Right ventricle myocardium superior (tissue), 1 donor: Measurements from ENCODE around the gene ZSCAN1. TPM values are rescaled to one million over a fixed set of nuclear protein-coding genes. Genes with fewer than 3 reads are reported as not detected.

Source experiments
- ATAC-seq: fragments of 200-7000 bp; cut with Tn5 transposase; one replicate; pipeline ENCODE4 v1.9.1; 2020; ENCODE audit warnings: mild to moderate bottlenecking; ENCODE audit not compliant: poor library complexity
- DNase-seq: peaks from one replicate; pipeline ENCODE4 v3.0.0-alpha.2; 2020
- intact Hi-C: fragments of 100-400 bp; cut with DNase I; formaldehyde crosslinking; loops from one replicate; pipeline ENCODE4 v1.11.2; 2022
- total RNA-seq: library from RNA; stranded (reverse); fragmentation: NEBNext Ultra II Directional; extraction: Animal tissue kit (Norgen Biotek cat#: 25700); gene quantifications from one replicate; pipeline ENCODE4 v1.2.1, GENCODE V29; 2021
- donor health status: DM: no; HTN: yes; CAD: no; lungs with severe emphysema.

Gene ZSCAN1
- total RNA-seq, 1 donor from 2014 or later = not detected

GRCh38 chr19:58098682-58098998, 64.8 kb downstream of the ZSCAN1 start:
- intact Hi-C loops = no loop called here
- no peak for DNase-seq
- peak; percentile 2 for ATAC-seq

Other genes with a start within 250 kb of the ZSCAN1 start
- 3.5 TPM for gene ZNF552, start 219.1 kb upstream of the ZSCAN1 start, total RNA-seq
- gene ZNF587B, start 203.7 kb upstream of the ZSCAN1 start, total RNA-seq = 6.3 TPM
- gene ZNF587, start 184.2 kb upstream of the ZSCAN1 start, total RNA-seq = 13.7 TPM
- 14.2 TPM for gene ZNF814, start 145.0 kb upstream of the ZSCAN1 start, total RNA-seq
- gene ZNF417, start 117.4 kb upstream of the ZSCAN1 start, total RNA-seq = 10.0 TPM
- gene ZNF418, start 98.6 kb upstream of the ZSCAN1 start, total RNA-seq = 13.5 TPM
- gene ZNF256, start 86.3 kb upstream of the ZSCAN1 start, total RNA-seq = 9.1 TPM
- 2.4 TPM for gene C19orf18, start 59.5 kb upstream of the ZSCAN1 start, total RNA-seq
- gene ZNF606, start 31.2 kb upstream of the ZSCAN1 start, total RNA-seq = 15.0 TPM
- gene ZNF135, start 25.3 kb downstream of the ZSCAN1 start, total RNA-seq = 3.4 TPM
- 60.5 TPM for gene ZSCAN18, start 64.2 kb downstream of the ZSCAN1 start, total RNA-seq
- gene ZNF329, start 116.8 kb downstream of the ZSCAN1 start, total RNA-seq = 6.5 TPM
- gene ZNF274, start 149.0 kb downstream of the ZSCAN1 start, total RNA-seq = 17.4 TPM
- 24.9 TPM for gene ZNF544, start 194.9 kb downstream of the ZSCAN1 start, total RNA-seq
- gene ZNF8, start 244.9 kb downstream of the ZSCAN1 start, total RNA-seq = 4.6 TPM